ENCODE results near the gene AKT2. TPM values are rescaled to one million over a fixed set of nuclear protein-coding genes. Genes with fewer than 3 reads are reported as not detected.

Gene AKT2
- total RNA-seq, 1 donor from 2014 or later = 142 TPM

DNA sequence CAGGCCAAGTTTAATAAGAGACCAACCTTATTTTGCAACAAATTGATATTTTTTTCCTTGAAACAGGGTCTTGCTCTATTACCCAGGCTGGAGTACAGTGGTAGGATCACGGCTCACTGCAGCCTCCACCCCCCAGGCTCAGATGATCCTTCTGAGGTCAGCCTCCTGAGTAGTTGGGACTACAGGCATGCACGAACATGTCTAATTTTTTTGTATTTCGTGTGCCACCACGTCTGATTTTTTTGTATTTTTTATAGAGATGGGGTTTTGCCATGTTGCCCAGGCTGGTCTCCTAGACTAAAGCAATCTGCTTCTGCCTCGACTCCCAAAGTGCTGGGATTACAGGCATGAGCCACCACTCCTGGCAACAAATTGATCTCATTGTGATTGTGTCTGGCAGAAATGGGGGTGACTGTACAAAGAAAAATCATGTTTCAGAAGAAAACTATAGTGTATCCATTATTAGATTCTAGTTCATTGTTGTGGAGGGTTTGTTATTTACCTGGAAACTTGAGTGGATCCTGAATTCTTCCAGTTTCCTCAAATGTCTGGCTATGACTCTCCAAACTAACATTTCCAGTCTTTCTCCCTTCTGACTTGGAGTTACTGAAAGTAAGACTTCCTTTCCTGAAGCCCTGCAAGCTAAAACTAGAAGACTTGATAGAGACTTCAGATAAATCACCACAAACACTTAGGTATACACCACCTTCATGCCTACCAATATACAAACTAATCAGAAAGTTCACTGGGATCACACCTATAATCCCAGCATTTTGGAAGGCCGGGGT is 17.3 kb upstream of the AKT2 start:
- intact Hi-C loops (cut with micrococcal nuclease) = loop anchor here (10.0 kb wide), 1 partner anchor 222 kb away; no protein-coding TSS in a partner anchor

DNA sequence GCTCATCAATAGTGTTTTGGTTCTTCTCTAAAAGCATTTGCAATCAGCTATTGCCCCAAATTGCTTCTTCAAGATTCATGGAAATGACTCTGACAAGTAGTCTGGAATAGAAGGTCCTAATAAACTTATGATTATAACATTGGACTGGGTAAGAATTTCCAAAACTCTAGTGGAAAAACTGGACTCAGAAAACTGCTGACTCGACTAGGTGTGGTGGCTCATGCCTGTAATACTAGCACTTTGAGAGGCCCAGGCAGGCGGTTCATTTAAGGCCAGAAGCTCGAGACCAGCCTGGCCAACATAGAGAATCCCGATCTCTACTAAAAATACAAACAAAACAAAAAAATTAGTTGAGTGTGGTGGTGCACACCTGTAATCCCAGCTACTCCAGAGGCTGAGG is 15.5 kb upstream of the AKT2 start:
- intact Hi-C loops (cut with micrococcal nuclease) = loop anchor here (10.0 kb wide), 1 partner anchor 224 kb away; no protein-coding TSS in a partner anchor

DNA sequence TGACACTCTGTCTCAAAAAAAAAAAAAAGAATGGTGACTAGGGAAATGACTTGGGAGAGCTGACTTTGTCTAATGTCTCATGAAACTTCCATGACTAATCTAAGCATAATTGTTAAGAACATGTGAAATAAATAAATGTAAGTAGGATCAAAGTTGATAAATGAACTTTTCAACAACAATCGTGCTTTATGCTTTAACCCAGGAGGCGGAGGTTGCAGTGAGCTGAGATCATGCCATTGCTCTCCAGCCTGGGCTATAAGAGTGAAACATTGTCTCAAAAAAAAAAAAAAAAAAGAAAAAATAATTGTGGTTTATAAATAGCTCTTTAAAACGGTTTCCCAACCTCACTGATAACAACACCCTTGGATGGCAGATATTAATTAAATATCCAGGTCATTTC is 12.9 kb upstream of the AKT2 start:
- intact Hi-C loops (cut with micrococcal nuclease) = no loop called here

DNA sequence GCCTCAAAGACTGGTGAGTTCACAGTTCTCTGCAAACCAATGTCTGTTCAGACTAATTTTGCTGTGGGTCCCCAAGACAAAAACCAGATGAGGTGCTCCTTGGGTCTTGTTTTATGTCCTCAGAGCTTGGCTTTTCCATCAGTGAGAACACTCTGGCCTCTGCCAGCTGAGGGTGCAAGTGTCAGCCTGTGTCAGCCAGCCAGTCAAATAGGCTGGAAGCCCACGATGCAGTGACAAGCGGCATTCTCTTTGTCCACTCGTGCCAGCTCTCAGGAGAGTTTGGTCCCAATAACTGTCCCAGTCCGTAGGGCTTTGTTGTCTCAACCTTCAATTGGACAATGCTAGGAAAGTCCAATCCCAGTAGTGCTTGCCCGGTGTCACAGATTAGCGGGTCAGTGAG is 9.4 kb upstream of the AKT2 start:
- intact Hi-C loops (cut with micrococcal nuclease) = no loop called here

DNA sequence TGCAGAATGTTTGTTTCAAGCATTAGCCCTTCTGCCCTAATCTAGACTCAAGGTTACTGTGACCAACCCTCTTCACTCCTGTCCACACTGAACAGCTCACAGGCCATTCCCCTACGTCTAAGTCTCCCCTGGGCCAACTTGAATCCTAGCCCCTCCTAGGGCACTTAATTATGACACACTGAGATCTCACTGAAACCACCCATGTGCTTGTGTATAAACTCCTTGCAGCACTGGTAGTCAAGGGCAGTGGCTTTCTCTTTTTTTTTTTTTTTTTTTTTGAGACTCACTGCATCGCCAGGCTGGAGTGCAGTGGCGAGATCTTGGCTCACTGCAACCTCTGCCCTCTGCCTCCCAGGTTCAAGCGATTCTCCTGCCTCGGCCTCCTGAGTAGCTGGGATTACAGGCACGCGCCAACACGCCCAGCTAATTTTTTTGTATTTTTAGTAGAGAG is 1.9 kb upstream of the AKT2 start:
- intact Hi-C loops (cut with micrococcal nuclease) = no loop called here

DNA sequence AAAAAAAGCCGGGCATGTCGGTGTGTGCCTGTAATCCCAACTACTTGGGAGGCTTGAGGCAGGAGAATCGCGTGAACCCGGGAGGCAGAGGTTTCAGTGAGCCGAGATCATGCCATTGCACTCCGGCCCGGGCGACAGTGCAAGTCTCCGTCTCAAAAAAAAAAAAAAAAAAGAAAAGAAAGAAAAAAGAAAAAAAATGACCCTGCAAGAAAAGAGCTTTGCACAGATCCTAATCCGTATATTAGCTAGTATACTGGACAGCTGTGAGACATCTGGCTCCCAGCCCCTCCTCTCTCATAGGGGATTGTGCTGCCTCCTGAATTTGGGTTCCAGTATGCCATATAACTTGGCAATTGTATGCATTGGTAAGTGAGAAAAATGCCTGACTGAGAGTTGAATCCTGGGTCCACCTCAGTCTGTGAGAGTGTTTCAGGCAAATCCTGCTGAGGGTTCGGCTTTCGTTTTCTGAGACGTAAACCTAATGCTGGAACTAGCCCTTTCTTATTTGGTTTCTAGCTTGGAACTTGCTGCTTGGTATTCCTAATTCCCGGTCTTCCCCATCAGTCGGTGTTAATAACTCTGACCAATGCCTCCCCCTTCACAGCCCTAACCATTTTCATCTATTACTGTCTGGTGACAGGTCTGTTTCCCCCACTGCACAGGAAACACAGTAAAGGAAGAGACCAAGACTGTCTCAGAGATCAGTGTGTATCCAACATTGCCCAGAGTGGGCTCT is 1.3 kb upstream of the AKT2 start:
- intact Hi-C loops (cut with micrococcal nuclease) = no loop called here

DNA sequence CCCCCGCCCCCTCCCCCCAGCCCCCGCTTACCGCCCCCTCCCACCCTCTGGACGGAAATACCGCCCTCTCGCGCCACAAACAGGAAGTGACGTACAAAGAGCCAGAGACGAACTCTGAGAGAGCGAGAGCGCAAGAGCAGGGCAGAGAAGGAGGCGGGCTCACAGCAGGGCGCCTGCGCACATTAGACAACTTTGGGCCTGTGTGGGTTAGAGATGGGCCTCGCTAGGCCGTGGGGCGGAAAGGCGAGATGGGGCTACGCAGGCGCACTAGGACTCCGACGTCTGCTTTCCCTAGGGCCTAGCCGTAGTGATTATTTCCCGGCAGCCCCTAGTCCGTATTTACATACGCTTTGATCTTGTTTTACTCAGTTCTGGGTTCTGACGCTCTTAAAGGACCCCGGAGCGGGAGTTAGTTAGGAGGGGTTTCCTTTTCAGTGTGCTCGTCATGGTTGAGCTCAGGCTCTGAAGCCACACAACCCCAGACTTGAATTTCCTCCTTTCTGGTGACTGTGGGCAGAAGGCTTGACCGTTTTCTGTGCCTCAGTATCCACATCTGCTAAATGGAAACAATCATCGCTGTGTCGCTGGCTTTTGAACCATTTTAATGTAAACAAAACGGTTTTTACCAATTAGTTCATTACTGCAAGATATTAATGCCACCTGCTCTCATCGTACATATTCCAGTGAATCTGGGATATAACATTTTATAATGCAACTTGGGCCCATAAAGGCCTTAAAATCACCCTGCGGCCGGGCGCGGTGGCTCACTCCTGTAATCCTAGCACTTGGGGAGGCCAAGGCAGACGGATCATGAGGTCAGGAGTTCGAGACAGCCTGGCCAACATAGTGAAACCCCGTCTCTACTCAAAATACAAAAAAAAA is 449 bp upstream of the AKT2 start:
- intact Hi-C loops (cut with micrococcal nuclease) = loop anchor here (1.0 to 2.0 kb wide), 3 partner anchors 63 to 159 kb away; partner anchors contain the start of genes C19orf47, MAP3K10, PLD3 and SERTAD3

DNA sequence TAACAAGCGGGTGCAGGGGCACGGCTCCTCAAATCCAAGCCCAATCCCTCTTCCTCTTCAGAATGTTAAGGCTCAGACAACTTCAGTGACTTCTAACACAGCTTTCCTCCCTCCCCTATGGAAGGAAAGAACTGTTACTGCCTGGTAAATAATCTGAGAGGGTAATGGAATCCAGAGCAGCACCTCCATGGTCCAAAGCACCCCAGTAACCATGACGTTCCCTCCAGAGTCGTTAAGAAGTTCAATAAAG is 969 bp downstream of the AKT2 start:
- intact Hi-C loops (cut with micrococcal nuclease) = loop anchor here (2.0 kb wide), 1 partner anchor 93 kb away; the partner anchor contains the start of gene MAP3K10

DNA sequence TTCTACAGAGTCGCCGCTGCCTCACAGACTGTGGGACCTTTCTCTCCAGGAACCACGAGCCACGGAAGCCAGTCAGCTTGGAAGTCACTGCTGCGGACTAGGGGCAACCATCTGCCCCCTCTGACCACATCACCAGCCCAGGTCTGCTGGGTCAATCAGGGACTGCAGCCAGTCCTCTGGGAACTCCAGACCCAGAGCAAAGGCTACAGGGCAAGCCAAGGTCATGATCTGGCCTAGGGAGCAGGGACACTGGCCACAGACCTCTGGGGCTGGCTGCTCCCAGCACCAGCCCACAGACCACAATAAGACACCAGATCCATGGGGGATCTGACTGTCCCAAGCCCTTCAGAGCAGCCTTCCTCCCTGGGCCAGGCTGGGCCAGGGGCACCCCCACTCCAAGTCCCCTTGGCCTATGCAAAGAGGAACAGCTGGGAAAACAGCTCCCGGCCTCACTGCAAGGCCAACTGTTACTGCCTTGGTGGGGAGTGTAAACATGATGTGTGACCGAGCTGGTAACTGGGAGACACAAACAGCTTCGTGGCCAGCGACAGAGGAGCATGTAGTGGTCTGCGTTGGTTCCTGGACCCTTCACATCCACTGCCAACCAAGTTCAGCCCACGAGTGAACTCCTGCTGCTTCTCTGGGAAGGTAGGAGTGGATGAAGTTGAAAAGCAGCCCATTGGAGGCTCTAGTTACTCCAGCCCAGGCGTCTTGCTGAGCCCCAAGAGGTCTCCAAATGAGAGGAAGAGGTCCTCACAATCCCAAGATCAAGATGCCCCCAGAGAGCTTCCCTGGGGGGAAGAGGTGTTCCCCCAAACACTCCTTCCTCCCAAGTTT is 1.5 kb downstream of the AKT2 start:
- intact Hi-C loops (cut with micrococcal nuclease) = loop anchor here (2.0 kb wide), 1 partner anchor 93 kb away; the partner anchor contains the start of gene MAP3K10

DNA sequence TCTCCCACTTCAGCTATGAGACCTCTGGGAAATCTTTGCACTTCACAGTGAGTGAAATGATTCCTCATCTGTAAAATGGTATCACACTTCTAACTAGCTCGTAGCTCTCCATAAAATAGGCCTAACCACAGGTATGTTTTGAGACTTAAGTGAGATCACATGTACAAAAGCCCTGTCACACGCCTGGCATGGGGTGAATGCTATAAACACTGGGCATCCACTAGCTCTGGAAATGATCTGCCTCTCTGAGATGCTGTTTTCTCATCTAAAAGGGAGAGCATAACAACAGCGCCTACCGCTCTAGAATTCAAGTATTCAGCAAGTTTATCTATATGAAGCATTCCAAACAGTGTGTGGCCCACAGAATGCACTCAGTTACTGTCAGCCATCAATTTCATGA is 2.2 kb downstream of the AKT2 start:
- intact Hi-C loops (cut with micrococcal nuclease) = no loop called here

DNA sequence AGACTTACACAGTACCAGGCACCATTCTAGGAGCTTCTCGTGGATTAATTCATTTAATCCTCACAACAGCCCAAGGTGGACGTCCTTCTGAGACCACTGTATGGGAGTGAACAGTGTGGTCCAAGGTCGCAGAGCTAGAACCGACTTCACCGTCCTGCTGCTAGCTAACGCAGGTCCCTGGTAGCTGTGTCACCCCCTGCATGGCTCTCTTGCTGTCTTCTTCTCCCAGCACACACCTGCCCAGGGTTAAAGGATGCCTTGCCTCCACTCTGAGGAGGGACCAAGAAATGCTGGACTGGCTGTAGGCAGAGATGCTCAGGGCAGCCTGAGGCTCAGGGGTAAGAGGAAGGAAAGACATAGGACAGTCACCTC is 3.0 kb downstream of the AKT2 start:
- intact Hi-C loops (cut with micrococcal nuclease) = no loop called here

DNA sequence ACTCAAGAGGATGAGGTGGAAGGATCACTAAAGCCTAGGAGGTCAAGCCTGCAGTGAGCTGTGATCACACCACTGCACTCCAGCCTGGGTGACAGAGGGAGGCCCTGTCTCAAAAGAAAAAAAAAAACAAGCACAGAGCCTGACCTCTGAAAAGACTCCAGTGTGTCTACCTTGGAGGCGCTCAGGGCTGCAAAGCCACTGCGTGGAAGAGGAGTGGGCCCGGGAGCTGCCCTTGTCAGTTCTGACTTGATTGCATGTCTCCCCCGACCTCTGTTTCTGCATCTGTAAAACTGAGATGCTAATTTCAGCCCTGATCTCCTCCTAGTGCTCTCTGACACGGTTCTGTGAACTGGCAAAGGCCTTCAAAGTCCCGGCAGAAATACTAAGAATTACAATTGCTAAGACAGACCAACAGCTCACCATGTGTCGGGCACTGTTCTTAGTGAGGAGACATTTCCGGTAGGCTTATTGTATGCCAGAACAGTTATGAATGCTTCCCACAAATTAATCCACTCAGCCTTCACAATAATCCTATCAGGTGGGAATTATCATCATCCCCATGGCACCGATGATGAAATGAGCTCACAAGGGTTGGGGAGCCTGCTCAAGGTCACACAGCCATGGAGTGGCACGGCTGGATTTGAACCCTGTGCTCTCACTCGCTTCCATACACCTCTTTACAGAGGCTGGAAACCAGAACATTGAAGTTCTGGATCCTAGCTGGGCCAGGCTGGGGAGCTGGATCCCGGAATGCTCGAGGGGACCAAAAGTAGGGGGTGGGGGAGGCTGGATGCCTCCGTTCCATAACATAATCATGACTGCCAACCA is 3.5 kb downstream of the AKT2 start:
- intact Hi-C loops (cut with micrococcal nuclease) = no loop called here

DNA sequence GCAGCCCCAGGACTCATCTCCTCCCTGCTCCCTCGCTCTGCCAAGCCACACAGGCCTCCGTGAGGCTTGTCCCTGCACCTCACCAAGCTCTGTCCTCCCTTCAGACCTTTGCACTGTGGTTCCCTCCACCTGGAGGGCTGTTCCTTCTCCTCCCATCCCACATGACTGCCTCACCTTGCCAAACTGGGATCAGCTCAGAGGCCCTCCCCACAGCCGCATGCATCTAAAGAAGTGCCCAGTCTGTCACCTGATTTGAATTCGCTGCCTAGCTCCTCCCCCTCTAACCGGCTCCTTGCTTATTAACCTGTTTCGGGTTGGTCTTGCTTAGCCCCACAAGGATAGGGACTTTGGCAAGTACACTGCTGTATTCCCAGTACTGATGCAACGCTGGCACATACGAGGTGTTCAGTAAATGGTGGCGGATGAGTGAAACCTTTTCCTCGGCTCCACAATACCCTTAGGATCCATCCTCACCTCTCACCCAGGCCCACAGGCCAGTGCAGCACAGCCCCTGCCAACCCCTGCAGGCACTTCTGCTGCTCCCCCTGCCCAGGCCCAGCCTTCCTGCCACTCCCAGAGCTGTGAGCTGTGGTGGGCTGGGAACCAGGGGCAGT is 4.4 kb downstream of the AKT2 start:
- intact Hi-C loops (cut with micrococcal nuclease) = no loop called here

DNA sequence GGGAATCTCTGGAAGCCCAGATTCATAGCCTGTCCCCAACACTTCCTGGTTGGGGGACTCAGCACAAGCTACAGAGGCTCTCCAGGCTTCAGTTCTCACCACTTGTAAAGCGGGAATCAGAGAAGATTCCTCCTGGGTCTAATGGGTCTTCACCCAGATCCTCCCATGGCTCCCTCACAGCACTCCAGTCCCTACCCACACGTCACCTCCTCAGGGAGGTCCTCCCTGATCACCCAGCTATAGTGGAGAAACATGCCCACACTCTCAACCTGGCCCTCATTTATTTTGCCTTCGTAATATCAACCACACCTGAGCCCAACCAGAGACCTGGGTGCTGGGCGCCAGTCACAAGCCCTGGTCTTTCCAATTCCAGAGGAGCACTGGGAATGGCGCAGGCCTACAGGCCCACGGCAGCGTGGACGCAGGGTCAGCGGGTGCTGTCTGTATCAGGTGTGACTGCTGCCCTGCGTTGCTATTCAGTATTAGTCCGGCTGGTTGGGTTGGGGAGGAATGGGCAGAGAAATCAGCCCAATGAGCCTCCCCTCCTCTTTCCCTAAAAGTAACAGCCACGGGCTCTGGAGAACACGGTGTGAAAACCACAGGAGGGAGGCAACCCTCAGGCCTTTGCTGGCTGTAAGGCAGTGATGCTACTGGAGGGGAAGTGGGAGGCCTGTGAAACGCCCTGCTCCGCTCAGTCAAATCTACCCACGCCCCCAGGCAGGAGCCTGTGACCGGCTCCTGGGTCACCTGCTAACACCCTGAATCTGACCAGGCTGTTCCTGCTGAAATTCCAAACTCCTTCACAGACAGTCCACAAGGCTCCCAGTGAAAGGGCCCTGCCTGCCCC is 5.2 kb downstream of the AKT2 start:
- intact Hi-C loops (cut with micrococcal nuclease) = no loop called here

DNA sequence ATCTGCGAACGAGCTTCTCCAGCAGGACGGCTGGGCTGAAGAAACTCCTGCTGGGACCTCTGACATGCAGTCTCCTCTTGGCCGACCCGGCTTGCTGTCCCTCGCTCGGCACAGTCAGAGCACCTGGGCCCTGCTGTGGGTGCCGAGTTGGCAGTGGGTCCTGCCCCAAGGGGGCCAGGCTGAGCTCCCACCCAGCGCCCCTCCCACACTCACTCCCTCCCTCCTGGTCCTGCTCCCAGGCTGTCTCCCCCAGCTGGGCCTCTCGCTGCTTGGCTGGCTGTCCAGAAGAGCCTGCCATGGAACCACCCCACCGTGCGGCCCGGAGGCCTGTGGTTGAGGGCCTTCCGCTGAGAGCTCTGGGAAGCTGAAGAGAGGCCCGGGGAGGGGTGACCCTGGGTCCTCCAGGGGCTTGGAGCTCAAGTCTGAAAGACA is 6.0 kb downstream of the AKT2 start:
- intact Hi-C loops (cut with micrococcal nuclease) = no loop called here

DNA sequence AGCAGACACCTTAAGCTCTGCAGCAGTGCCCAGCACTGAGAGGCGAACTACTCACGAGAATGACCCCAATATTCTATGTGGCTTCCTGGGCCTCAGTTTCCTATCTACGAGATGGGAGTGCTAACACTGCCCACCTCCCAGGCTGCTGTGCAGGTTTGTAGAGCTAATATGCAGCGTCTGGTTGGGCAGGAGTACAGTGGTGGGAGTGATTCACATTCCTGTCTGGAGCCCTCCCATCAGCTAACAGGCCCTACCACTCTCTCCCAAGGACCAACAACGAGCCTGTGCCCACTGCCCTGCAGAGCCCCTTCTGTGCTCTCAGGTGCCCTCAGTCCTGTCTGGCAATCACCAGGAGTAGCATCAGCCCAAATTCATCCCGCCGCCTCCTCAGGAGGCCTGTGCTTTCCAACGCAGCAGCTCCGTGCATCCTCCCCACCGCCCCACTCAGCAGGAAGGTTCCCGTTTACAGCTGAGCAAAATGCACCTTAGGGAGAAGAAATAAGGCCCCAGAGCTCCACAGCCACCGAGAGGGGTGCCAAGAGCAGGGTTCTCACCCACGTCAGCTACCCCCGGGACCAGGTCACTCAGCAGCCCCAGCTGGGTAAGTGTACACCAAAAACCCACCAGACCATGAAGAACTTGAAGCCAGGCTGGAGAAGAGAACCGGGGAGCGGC is 6.6 kb downstream of the AKT2 start:
- intact Hi-C loops (cut with micrococcal nuclease) = no loop called here

DNA sequence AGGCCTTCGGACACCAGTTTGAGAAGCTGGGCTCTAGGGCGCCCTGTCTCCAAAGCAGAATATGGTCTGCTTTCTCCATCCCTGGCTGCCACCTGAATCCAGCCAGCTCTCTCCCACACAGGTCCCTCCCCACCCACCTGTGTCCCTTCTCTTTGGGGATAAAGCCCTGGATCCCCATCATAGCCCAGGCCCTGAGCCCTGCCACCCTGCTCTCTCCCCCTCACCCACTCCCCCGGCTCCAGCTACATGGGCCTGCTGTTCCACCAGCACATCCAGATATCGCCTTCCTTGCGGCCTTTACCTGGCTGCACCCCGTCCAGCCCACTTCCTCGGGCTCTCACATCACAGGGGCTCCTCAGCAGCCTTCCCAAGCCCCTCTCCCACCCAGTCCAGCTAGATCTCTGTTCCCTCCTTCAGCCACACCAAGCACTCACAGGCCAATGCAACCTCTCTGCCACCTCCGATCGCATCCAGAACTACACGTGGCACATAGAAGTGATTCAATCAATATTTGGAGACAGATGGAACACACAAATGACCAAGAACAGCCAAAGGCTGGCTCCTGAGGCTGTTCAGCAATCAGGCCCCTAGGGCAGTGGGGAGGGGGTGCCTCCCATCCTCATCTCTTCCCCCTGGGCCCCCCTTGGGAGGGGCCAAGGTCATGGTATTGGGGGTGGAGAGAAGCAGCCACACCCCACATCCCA is 7.6 kb downstream of the AKT2 start:
- intact Hi-C loops (cut with micrococcal nuclease) = no loop called here
